ENCODE measurements around the gene NDUFB2.
"Not testable (repeated sequence)": the region's sequence is repeated elsewhere in the genome, so short reads cannot be mapped to it uniquely, and the experiment has no call there.

Gene NDUFB2

GRCh38 chr7:140671966-140672365 lies 24.5 kb upstream of the NDUFB2 start:
- DNase-seq (ENCODE audit: low read depth, low spot score) = no peak
- no peak overlapping the region for H3K27ac ChIP-seq

GRCh38 chr7:140672382-140673062 lies 24.0 kb upstream of the NDUFB2 start, which contains the start of gene ADCK2:
ADCK2 (plus strand) TSS chr7:140672945; CDS start chr7:140673331, 386 bp downstream.
- DNase-seq (ENCODE audit: low read depth, low spot score) = no peak
- H3K27ac ChIP-seq = peak within 1 kb of the TSS; percentile 60

GRCh38 chr7:140673063-140673773 lies 23.3 kb upstream of the NDUFB2 start:
- no peak for DNase-seq (ENCODE audit: low read depth, low spot score)
- peak overlapping the region; percentile 60 for H3K27ac ChIP-seq

GRCh38 chr7:140673774-140674155 lies 22.7 kb upstream of the NDUFB2 start:
- H3K27ac ChIP-seq = peak overlapping the region; percentile 60
- no peak for DNase-seq (ENCODE audit: low read depth, low spot score)

- no peak for DNase-seq (ENCODE audit: low read depth, low spot score)
Measured at GRCh38 chr7:140674356-140674800, 22.1 kb upstream of the NDUFB2 start.

GRCh38 chr7:140674899-140675701 lies 21.4 kb upstream of the NDUFB2 start:
- no peak for DNase-seq (ENCODE audit: low read depth, low spot score)

More at GRCh38 chr7:140674356-140674800, 22.1 kb upstream of the NDUFB2 start:
- peak overlapping the region; percentile 60 for H3K27ac ChIP-seq

GRCh38 chr7:140675726-140676125 lies 20.8 kb upstream of the NDUFB2 start:
- H3K27ac ChIP-seq = peak overlapping the region; percentile 60
- DNase-seq (ENCODE audit: low read depth, low spot score) = no peak

More at GRCh38 chr7:140674899-140675701, 21.4 kb upstream of the NDUFB2 start:
- peak overlapping the region; percentile 60 for H3K27ac ChIP-seq

GRCh38 chr7:140676306-140676705 lies 20.2 kb upstream of the NDUFB2 start:
- no peak overlapping the region for H3K27ac ChIP-seq
- DNase-seq (ENCODE audit: low read depth, low spot score) = no peak

- not testable (repeated sequence) for H3K27ac ChIP-seq; DNase-seq (ENCODE audit: low read depth, low spot score)
Measured at GRCh38 chr7:140676956-140677355, 19.6 kb upstream of the NDUFB2 start.

GRCh38 chr7:140677496-140677895 lies 19.0 kb upstream of the NDUFB2 start:
- no peak overlapping the region for H3K27ac ChIP-seq
- no peak for DNase-seq (ENCODE audit: low read depth, low spot score)

GRCh38 chr7:140678081-140678815 lies 18.3 kb upstream of the NDUFB2 start:
- H3K27ac ChIP-seq = no peak overlapping the region
- no peak for DNase-seq (ENCODE audit: low read depth, low spot score)

GRCh38 chr7:140678816-140679130 lies 17.7 kb upstream of the NDUFB2 start:
- DNase-seq (ENCODE audit: low read depth, low spot score) = no peak
- H3K27ac ChIP-seq = no peak overlapping the region

- no peak for DNase-seq (ENCODE audit: low read depth, low spot score)
- H3K27ac ChIP-seq = no peak overlapping the region
Measured at GRCh38 chr7:140679186-140679585, 17.3 kb upstream of the NDUFB2 start.

- no peak overlapping the region for H3K27ac ChIP-seq
- no peak for DNase-seq (ENCODE audit: low read depth, low spot score)
Measured at GRCh38 chr7:140680886-140681285, 15.6 kb upstream of the NDUFB2 start.

- no peak for DNase-seq (ENCODE audit: low read depth, low spot score)
- no peak overlapping the region for H3K27ac ChIP-seq
Measured at GRCh38 chr7:140681766-140682165, 14.7 kb upstream of the NDUFB2 start.

- no peak overlapping the region for H3K27ac ChIP-seq
- DNase-seq (ENCODE audit: low read depth, low spot score) = no peak
Measured at GRCh38 chr7:140683657-140684056, 12.9 kb upstream of the NDUFB2 start.

GRCh38 chr7:140684066-140684950 lies 12.2 kb upstream of the NDUFB2 start:
- no peak for DNase-seq (ENCODE audit: low read depth, low spot score)
- no peak overlapping the region for H3K27ac ChIP-seq

GRCh38 chr7:140685407-140686087 lies 11.0 kb upstream of the NDUFB2 start:
- DNase-seq (ENCODE audit: low read depth, low spot score) = no peak
- no peak overlapping the region for H3K27ac ChIP-seq

- DNase-seq (ENCODE audit: low read depth, low spot score) = no peak
- H3K27ac ChIP-seq = no peak overlapping the region
Measured at GRCh38 chr7:140686921-140687320, 9.6 kb upstream of the NDUFB2 start.

Data from epithelial cell of prostate (primary cell).